HEK293 (cell line): ENCODE results near the gene PIK3R6.

ENCODE experiments used
- CTCF ChIA-PET: fragments of 350-600 bp; formaldehyde crosslinking; extraction: SDS; loops from one replicate; lab custom pipeline; 2021; ENCODE audit warnings: antibody characterized with exemption; lab: Yijun Ruan, JAX
- POLR2A ChIA-PET: fragments of 300-600 bp; formaldehyde crosslinking; extraction: SDS; loops from one replicate; lab custom pipeline; 2020; ENCODE audit warnings: antibody characterized with exemption, inconsistent platforms; lab: Yijun Ruan, JAX
- H3K27ac ChIP-seq: fragments of 200-500 bp; sonication (Bioruptor generic); 2 replicates; pipeline ENCODE4 v1.5.1; 2014; ENCODE audit warnings: low read depth, low read length, control low read depth, inconsistent platforms; ENCODE audit errors: extremely low read depth
- H3K36me3 ChIP-seq, 2 experiments: fragments of 200-500 bp in 1 of 2; sonication (Bioruptor generic) in 1 of 2; 1 replicate in 1 of 2; 2 replicates in 1 of 2; pipeline ENCODE4 v1.5.1; 2014 to 2017; ENCODE audit warnings: inconsistent platforms in 2 of 2, low read length in 2 of 2; ENCODE audit not compliant: control insufficient read depth in 2 of 2, insufficient read depth in 1 of 2
- H3K4me1 ChIP-seq: fragments of 200-500 bp; sonication (Bioruptor generic); 2 replicates; pipeline ENCODE4 v1.5.1; 2014; ENCODE audit warnings: mild to moderate bottlenecking, low read length, inconsistent platforms; ENCODE audit not compliant: control insufficient read depth, insufficient read depth
- H3K4me3 ChIP-seq: 2 replicates; pipeline ENCODE4 v1.5.1; 2011; ENCODE audit warnings: low read depth, mild to moderate bottlenecking, control low read depth, low read length, moderate library complexity
- H3K9me3 ChIP-seq: fragments of 200-500 bp; sonication (Bioruptor generic); 2 replicates; pipeline ENCODE4 v1.5.1; 2014; ENCODE audit warnings: low read depth, low read length, inconsistent platforms; ENCODE audit not compliant: control insufficient read depth, insufficient read depth
- ELK4 ChIP-seq: IDR thresholded peaks from 2 replicates; pipeline ENCODE4 v1.6.1; 2011; ENCODE audit warnings: mild to moderate bottlenecking, low read depth, low read length, borderline replicate concordance
- FEZF1 ChIP-seq: fragments of 450-650 bp; formaldehyde crosslinking; IDR thresholded peaks from 2 replicates; pipeline ENCODE4 v1.5.1; 2016; ENCODE audit warnings: missing biosample characterization, missing genetic modification characterization
- GFI1B ChIP-seq: fragments of 450-650 bp; formaldehyde crosslinking; IDR thresholded peaks from 2 replicates; pipeline ENCODE4 v1.5.1; 2016; ENCODE audit warnings: missing biosample characterization, missing genetic modification characterization
- ZBTB49 ChIP-seq: fragments of 450-650 bp; formaldehyde crosslinking; IDR thresholded peaks from 2 replicates; pipeline ENCODE4 v1.5.1; 2016; ENCODE audit warnings: missing biosample characterization, missing genetic modification characterization, low read depth
- ZFP3 ChIP-seq: fragments of 450-650 bp; formaldehyde crosslinking; IDR thresholded peaks from 2 replicates; pipeline ENCODE4 v1.5.1; 2016; ENCODE audit warnings: low read depth, missing biosample characterization, missing genetic modification characterization
- ZNF146 ChIP-seq: fragments of 450-650 bp; formaldehyde crosslinking; IDR thresholded peaks from 2 replicates; pipeline ENCODE4 v1.5.1; 2016; ENCODE audit warnings: missing biosample characterization, missing genetic modification characterization
- ZNF341 ChIP-seq: fragments of 450-650 bp; formaldehyde crosslinking; IDR thresholded peaks from 2 replicates; pipeline ENCODE4; 2016; ENCODE audit warnings: low read depth, missing biosample characterization, missing genetic modification characterization
- ZNF398 ChIP-seq: fragments of 450-650 bp; formaldehyde crosslinking; IDR thresholded peaks from 2 replicates; pipeline ENCODE4 v1.5.1; 2017; ENCODE audit warnings: missing biosample characterization, missing genetic modification characterization
- ZNF621 ChIP-seq: fragments of 450-650 bp; formaldehyde crosslinking; IDR thresholded peaks from 2 replicates; pipeline ENCODE4 v1.5.1; 2017; ENCODE audit warnings: missing biosample characterization, missing genetic modification characterization
- ZNF624 ChIP-seq: fragments of 450-650 bp; formaldehyde crosslinking; IDR thresholded peaks from 2 replicates; pipeline ENCODE4 v1.5.1; 2017; ENCODE audit warnings: missing biosample characterization, missing genetic modification characterization
- ZNF654 ChIP-seq: fragments of 450-650 bp; formaldehyde crosslinking; IDR thresholded peaks from 2 replicates; pipeline ENCODE4 v1.5.1; 2016; ENCODE audit warnings: low read depth, missing biosample characterization, missing genetic modification characterization
- ZNF658 ChIP-seq: fragments of 450-650 bp; formaldehyde crosslinking; IDR thresholded peaks from 2 replicates; pipeline ENCODE4; 2016; ENCODE audit warnings: missing biosample characterization, missing genetic modification characterization
- ZNF707 ChIP-seq: fragments of 450-650 bp; formaldehyde crosslinking; IDR thresholded peaks from 2 replicates; pipeline ENCODE4 v1.5.1; 2016; ENCODE audit warnings: missing biosample characterization, missing genetic modification characterization
- ZSCAN18 ChIP-seq: fragments of 450-650 bp; formaldehyde crosslinking; IDR thresholded peaks from 2 replicates; pipeline ENCODE4 v1.5.1; 2016; ENCODE audit warnings: missing biosample characterization, missing genetic modification characterization

PIK3R6 gene

GRCh38 chr17:8754890-8755289 is 112.6 kb downstream of the PIK3R6 start:
- H3K4me1 ChIP-seq, result no peaks in the 10 kb centered on the region
- POLR2A ChIA-PET, result no interaction called here
- no peak for TF ChIP-seq ZNF341 (tag by site-specific recombination)
- no peak for TF ChIP-seq ZNF398 (tag by site-specific recombination)
- no peak for TF ChIP-seq ZNF146 (tag by site-specific recombination)
- TF ChIP-seq ZSCAN18, result no peak
- no peak for TF ChIP-seq ZNF658 (tag by site-specific recombination)
- TF ChIP-seq FEZF1 (tag by site-specific recombination), result no peak
- TF ChIP-seq ZFP3 (tag by site-specific recombination), result no peak
- no peak for TF ChIP-seq ZNF707 (tag by site-specific recombination)
- TF ChIP-seq ZBTB49 (tag by site-specific recombination), result no peak
- no peaks in the 10 kb centered on the region for H3K36me3 ChIP-seq
- no peak overlapping the region for H3K4me3 ChIP-seq
- H3K27ac ChIP-seq, result no peak overlapping the region
- H3K9me3 ChIP-seq, result no peaks in the 10 kb centered on the region
- CTCF ChIA-PET, result interaction anchor here (0.6 to 1.2 kb wide), 4 partner anchors 19 to 219 kb away, joined by 3 to 4 read pairs (median 4); no protein-coding TSS in a partner anchor

- peak; percentile 23 for TF ChIP-seq ZNF654
- no peak for TF ChIP-seq ZNF621 (tag by site-specific recombination)
- no peak for TF ChIP-seq GFI1B
- no peak for TF ChIP-seq ZNF624 (tag by site-specific recombination)
- no peak for TF ChIP-seq ELK4
- TF ChIP-seq, all 188 proteins: peak for 1
- Histone ChIP-seq H3K36me3 (no peaks in the 10 kb centered on the region), H3K27ac (no peak overlapping the region), H3K4me1 (no peaks in the 10 kb centered on the region), H3K4me3 (no peak overlapping the region), H3K9me3 (no peaks in the 10 kb centered on the region)
- CTCF ChIA-PET, result interaction anchor here (0.6 to 1.3 kb wide), 5 partner anchors 11 to 218 kb away, joined by 3 to 5 read pairs (median 4); no protein-coding TSS in a partner anchor
- POLR2A ChIA-PET, result no interaction called here
These were observed 113.5 kb downstream of the PIK3R6 start for GRCh38 chr17:8753976-8754440.
